Neuronal stem cell (in vitro differentiated cells): Measurements from ENCODE around the gene PNMA8C.
A peak's percentile ranks its signal among the peaks of the same experiment; 100 is the strongest.
"Not testable (repeated sequence)": the region's sequence is repeated elsewhere in the genome, so short reads cannot be mapped to it uniquely, and the experiment has no call there.

Source experiments
- DNase-seq: peaks from one replicate; pipeline ENCODE4 v3.0.0-alpha.2; 2013; ENCODE audit warnings: low spot score
- H2AFZ ChIP-seq: one replicate; pipeline ENCODE4 v1.6.1; 2013; ENCODE audit warnings: mild to moderate bottlenecking, low read length, inconsistent platforms
- H2AK5ac ChIP-seq: 2 replicates; pipeline ENCODE4 v1.6.1; 2013; ENCODE audit warnings: low read depth, mild to moderate bottlenecking, inconsistent platforms, low read length, moderate library complexity, mixed read lengths
- H2BK120ac ChIP-seq: 2 replicates; pipeline ENCODE4 v1.6.1; 2013; ENCODE audit warnings: low read depth, mild to moderate bottlenecking, inconsistent platforms, low read length, moderate library complexity, mixed read lengths
- H2BK12ac ChIP-seq: one replicate; pipeline ENCODE4 v1.6.1; 2013; ENCODE audit warnings: low read length, inconsistent platforms
- H2BK15ac ChIP-seq: 2 replicates; pipeline ENCODE4 v1.6.1; 2013; ENCODE audit warnings: mild to moderate bottlenecking, low read length, inconsistent platforms, mixed read lengths
- H2BK5ac ChIP-seq: one replicate; pipeline ENCODE4 v1.6.1; 2013; ENCODE audit warnings: inconsistent platforms, mild to moderate bottlenecking, low read length, moderate library complexity
- H3K14ac ChIP-seq: one replicate; pipeline ENCODE4 v1.6.1; 2013; ENCODE audit warnings: low read length, inconsistent platforms
- H3K18ac ChIP-seq: 2 replicates; pipeline ENCODE4 v1.6.1; 2013; ENCODE audit warnings: low read length, inconsistent platforms
- H3K23ac ChIP-seq: 2 replicates; pipeline ENCODE4 v1.6.1; 2013; ENCODE audit warnings: low read depth, mild to moderate bottlenecking, mixed read lengths, low read length, inconsistent platforms; ENCODE audit not compliant: poor library complexity
- H3K27ac ChIP-seq: replicated peaks from 3 replicates; pipeline ENCODE4 v1.5.1; 2013; ENCODE audit warnings: low read length, inconsistent platforms
- H3K27me3 ChIP-seq, 3 experiments: 2 replicates each; pipeline ENCODE4 v1.6.1; 2013; ENCODE audit warnings: low read length in 3 of 3, mild to moderate bottlenecking in 2 of 3, inconsistent platforms in 1 of 3, low read depth in 1 of 3, mixed read lengths in 1 of 3, moderate library complexity in 1 of 3; ENCODE audit not compliant: control insufficient read depth in 3 of 3, insufficient read depth in 3 of 3
- H3K36me3 ChIP-seq, 2 donors: replicated peaks in 1 of 2; 2 replicates each; pipeline ENCODE4 v1.6.1; 2013; ENCODE audit warnings: low read length in 2 of 2; ENCODE audit not compliant: control insufficient read depth in 2 of 2, insufficient read depth in 2 of 2
- H3K4ac ChIP-seq: 2 replicates; pipeline ENCODE4 v1.6.1; 2013; ENCODE audit warnings: inconsistent platforms, mild to moderate bottlenecking, low read length, moderate library complexity
- H3K4me1 ChIP-seq, 2 donors: 1 replicate in 1 of 2; 2 replicates in 1 of 2; pipeline ENCODE4 v1.6.1; 2013; ENCODE audit warnings: low read length in 2 of 2, low read depth in 1 of 2; ENCODE audit not compliant: control insufficient read depth in 2 of 2, insufficient read depth in 1 of 2
- H3K4me2 ChIP-seq: one replicate; pipeline ENCODE4 v1.6.1; 2013; ENCODE audit warnings: mild to moderate bottlenecking, low read length, inconsistent platforms; ENCODE audit not compliant: insufficient read depth, poor library complexity, severe bottlenecking
- H3K4me3 ChIP-seq, 2 donors: 2 replicates each; pipeline ENCODE4 v1.5.1; 2013; ENCODE audit warnings: low read length in 2 of 2, mild to moderate bottlenecking in 2 of 2, inconsistent platforms in 1 of 2, moderate library complexity in 1 of 2
- H3K79me1 ChIP-seq: one replicate; pipeline ENCODE4 v1.6.1; 2013; ENCODE audit warnings: low read depth, mild to moderate bottlenecking, inconsistent platforms, low read length, moderate library complexity
- H3K9ac ChIP-seq: one replicate; pipeline ENCODE4 v1.6.1; 2013; ENCODE audit warnings: mild to moderate bottlenecking, low read depth, low read length, inconsistent platforms; ENCODE audit not compliant: poor library complexity
- H3K9me3 ChIP-seq, 2 donors: replicated peaks in 1 of 2; 2 replicates each; pipeline versions ENCODE3 to v1.6.1; 2013; ENCODE audit warnings: low read length in 2 of 2, mild to moderate bottlenecking in 2 of 2, inconsistent platforms in 1 of 2, low read depth in 1 of 2, mixed read lengths in 1 of 2, moderate library complexity in 1 of 2; ENCODE audit not compliant: control insufficient read depth in 2 of 2, insufficient read depth in 1 of 2
- H4K8ac ChIP-seq: one replicate; pipeline ENCODE4 v1.6.1; 2013; ENCODE audit warnings: low read depth, mild to moderate bottlenecking, inconsistent platforms, low read length, moderate library complexity
- H4K91ac ChIP-seq: one replicate; pipeline ENCODE4 v1.6.1; 2013; ENCODE audit warnings: low read length, low read depth, mild to moderate bottlenecking, inconsistent platforms; ENCODE audit not compliant: poor library complexity
- WGBS, 2 donors: extraction: QIAGEN DNeasy Blood & Tissue Kit; methylation state at CpG; one replicate each; pipeline ENCODE4 v1.1.7; 2013; ENCODE audit warnings: missing lambda C conversion rate in 2 of 2, mixed read lengths in 1 of 2; ENCODE audit not compliant: insufficient read length in 2 of 2, insufficient replicate concordance in 1 of 2; ENCODE audit errors: extremely low coverage in 2 of 2; 5-methylcytosine and 5-hydroxymethylcytosine counted together

The PNMA8C gene

GRCh38 chr19:46404055-46404752 lies 24.5 kb downstream of the PNMA8C start:
- Histone ChIP-seq H3K4me3 (peak overlapping the region; percentile 19 to 32), H2BK120ac (peak overlapping the region; percentile 9), H2BK12ac (peak overlapping the region; percentile 82), H3K23ac (peak overlapping the region; percentile 91), H3K36me3 (peaks cover 0 to 2% of the 10 kb centered on the region in 2 donors), H3K18ac (peak overlapping the region; percentile 96), H2BK15ac (peak overlapping the region; percentile 79), H2AFZ (peak overlapping the region; percentile 82), H3K4me2 (peak overlapping the region; percentile 52), H2BK5ac (no peak overlapping the region), H3K9ac (peak overlapping the region; percentile 50), H3K4me1 (peaks cover 24 to 31% of the 10 kb centered on the region in 2 donors), H4K91ac (no peak overlapping the region), H3K9me3 (peaks cover 0 to 1% of the 10 kb centered on the region in 2 donors), H2AK5ac (peak overlapping the region; percentile 96), H3K79me1 (peaks cover 2% of the 10 kb centered on the region), H4K8ac (no peak overlapping the region), H3K27ac (no peak overlapping the region), H3K27me3 (peaks cover 0 to 46% (median 2%) of the 10 kb centered on the region in 3 experiments), H3K14ac (peak overlapping the region; percentile 38), H3K4ac (peak overlapping the region; percentile 53)
- WGBS, 2 donors: no CpG with 5 or more reads among the region's 36 CpGs
- DNase-seq: no peak

DNA sequence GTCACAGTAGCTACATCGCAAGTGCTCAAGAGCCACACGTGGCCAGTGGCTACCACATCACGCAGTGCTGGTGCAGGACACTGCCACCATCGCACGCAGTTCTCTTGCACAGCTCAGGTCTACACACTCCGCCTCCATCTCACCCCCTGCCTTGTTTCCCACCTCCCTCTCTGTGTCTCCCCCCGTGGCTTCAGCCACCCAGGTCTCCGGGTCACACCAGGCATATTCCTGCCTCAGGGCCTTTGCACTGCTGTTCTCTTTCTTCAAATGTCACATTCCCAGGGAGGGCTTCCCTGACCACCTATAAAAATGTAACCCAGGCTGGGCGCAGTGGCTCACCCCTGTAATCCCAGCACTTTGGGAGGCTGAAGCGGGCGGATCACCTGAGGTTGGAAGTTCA lies 26.0 kb downstream of the PNMA8C start:
- no peak overlapping the region for H2BK15ac ChIP-seq

DNA sequence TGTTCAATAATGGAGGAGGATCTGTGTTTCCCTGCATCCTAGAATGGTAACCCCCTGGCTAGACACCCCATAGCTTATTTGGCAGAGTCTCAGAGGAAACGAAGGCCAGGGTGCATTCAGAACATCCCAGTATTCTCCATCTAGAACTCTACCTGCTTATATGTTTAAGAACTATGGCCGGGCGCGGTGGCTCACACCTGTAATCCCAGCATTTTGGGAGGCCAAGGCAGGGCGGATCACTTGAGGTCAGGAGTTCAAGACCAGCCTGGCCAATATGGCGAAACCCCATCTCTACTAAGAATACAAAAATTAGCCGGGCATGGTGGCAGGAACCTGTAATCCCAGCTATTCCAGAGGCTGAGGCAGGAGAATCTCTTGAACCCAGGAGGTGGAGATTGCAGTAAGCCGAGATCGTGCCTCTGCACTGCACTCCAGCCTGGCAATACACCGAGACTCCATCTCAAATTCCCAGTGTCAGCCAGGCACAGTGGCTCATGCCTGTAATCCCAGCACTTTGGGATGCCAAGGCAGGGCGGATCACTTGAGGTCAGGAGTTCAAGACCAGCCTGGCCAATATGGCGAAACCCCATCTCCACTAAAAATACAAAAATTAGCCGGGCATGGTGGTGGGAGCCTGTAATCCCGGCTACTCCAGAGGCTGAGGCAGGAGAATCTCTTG lies 30.8 kb downstream of the PNMA8C start:
- not testable (repeated sequence) for H2BK15ac ChIP-seq, H3K14ac ChIP-seq, DNase-seq, H3K4me2 ChIP-seq, H4K8ac ChIP-seq, H3K79me1 ChIP-seq, H2AK5ac ChIP-seq, H3K27ac ChIP-seq, H2AFZ ChIP-seq, H3K9ac ChIP-seq, H3K27me3 ChIP-seq, H3K18ac ChIP-seq, H2BK120ac ChIP-seq, H2BK12ac ChIP-seq, H3K9me3 ChIP-seq, H4K91ac ChIP-seq, H2BK5ac ChIP-seq, H3K23ac ChIP-seq, H3K4me1 ChIP-seq, H3K4me3 ChIP-seq, H3K4ac ChIP-seq
- peaks cover 0 to 10% of the 10 kb centered on the region in 2 donors for H3K36me3 ChIP-seq
- no CpG with 5 or more reads among the region's 14 CpGs for WGBS, 2 donors

More for the DNA sequence above, 26.0 kb downstream of the PNMA8C start:
- no peak overlapping the region for H2AFZ ChIP-seq
- H4K91ac ChIP-seq: no peak overlapping the region
- H3K27me3 ChIP-seq: peaks cover 0 to 36% (median 2%) of the 10 kb centered on the region in 3 experiments
- H3K4me1 ChIP-seq: peaks cover 14 to 19% of the 10 kb centered on the region in 2 donors
- no peak overlapping the region for H3K4me3 ChIP-seq
- H3K27ac ChIP-seq: no peak overlapping the region
- H3K23ac ChIP-seq: no peak overlapping the region
- peaks cover 0 to 1% of the 10 kb centered on the region in 2 donors for H3K9me3 ChIP-seq
- H2BK120ac ChIP-seq: no peak overlapping the region
- H3K9ac ChIP-seq: no peak overlapping the region
- H4K8ac ChIP-seq: no peak overlapping the region
- H3K14ac ChIP-seq: no peak overlapping the region
- H3K36me3 ChIP-seq: no peaks in the 10 kb centered on the region
- no peak overlapping the region for H2BK5ac ChIP-seq
- H3K18ac ChIP-seq: no peak overlapping the region
- peaks cover 2% of the 10 kb centered on the region for H3K79me1 ChIP-seq
- no CpG with 5 or more reads among the region's 11 CpGs for WGBS, 2 donors
- H2BK12ac ChIP-seq: no peak overlapping the region
- no peak for DNase-seq
- H3K4ac ChIP-seq: no peak overlapping the region
- H2AK5ac ChIP-seq: peak overlapping the region; percentile 81
- H3K4me2 ChIP-seq: no peak overlapping the region

GRCh38 chr19:46394402-46394797 lies 34.3 kb downstream of the PNMA8C start:
- no peak overlapping the region for H3K18ac ChIP-seq
- peaks cover 2% of the 10 kb centered on the region in 2 donors for H3K9me3 ChIP-seq
- no peak overlapping the region for H3K4me2 ChIP-seq
- H2BK5ac ChIP-seq: peak overlapping the region; percentile 53
- no peak overlapping the region for H2BK15ac ChIP-seq
- H2AK5ac ChIP-seq: no peak overlapping the region
- no peaks in the 10 kb centered on the region for H3K27me3 ChIP-seq
- no peak for DNase-seq
- no CpG with 5 or more reads among the region's 5 CpGs for WGBS, 2 donors
- H3K4ac ChIP-seq: no peak overlapping the region
- H4K91ac ChIP-seq: no peak overlapping the region
- H2BK120ac ChIP-seq: no peak overlapping the region
- H3K36me3 ChIP-seq: peaks cover 15 to 45% of the 10 kb centered on the region in 2 donors
- no peak overlapping the region for H3K23ac ChIP-seq
- no peak overlapping the region for H3K14ac ChIP-seq
- no peak overlapping the region for H2AFZ ChIP-seq
- peaks cover 3% of the 10 kb centered on the region in 2 donors for H3K4me1 ChIP-seq
- no peak overlapping the region for H3K4me3 ChIP-seq
- H4K8ac ChIP-seq: no peak overlapping the region
- H3K79me1 ChIP-seq: peaks cover 2% of the 10 kb centered on the region
- H3K27ac ChIP-seq: no peak overlapping the region
- no peak overlapping the region for H3K9ac ChIP-seq
- H2BK12ac ChIP-seq: no peak overlapping the region
